ENCODE results near the gene TEKT5.
"Not testable (repeated sequence)": the region's sequence is repeated elsewhere in the genome, so short reads cannot be mapped to it uniquely, and the experiment has no call there.

Gene TEKT5

DNA sequence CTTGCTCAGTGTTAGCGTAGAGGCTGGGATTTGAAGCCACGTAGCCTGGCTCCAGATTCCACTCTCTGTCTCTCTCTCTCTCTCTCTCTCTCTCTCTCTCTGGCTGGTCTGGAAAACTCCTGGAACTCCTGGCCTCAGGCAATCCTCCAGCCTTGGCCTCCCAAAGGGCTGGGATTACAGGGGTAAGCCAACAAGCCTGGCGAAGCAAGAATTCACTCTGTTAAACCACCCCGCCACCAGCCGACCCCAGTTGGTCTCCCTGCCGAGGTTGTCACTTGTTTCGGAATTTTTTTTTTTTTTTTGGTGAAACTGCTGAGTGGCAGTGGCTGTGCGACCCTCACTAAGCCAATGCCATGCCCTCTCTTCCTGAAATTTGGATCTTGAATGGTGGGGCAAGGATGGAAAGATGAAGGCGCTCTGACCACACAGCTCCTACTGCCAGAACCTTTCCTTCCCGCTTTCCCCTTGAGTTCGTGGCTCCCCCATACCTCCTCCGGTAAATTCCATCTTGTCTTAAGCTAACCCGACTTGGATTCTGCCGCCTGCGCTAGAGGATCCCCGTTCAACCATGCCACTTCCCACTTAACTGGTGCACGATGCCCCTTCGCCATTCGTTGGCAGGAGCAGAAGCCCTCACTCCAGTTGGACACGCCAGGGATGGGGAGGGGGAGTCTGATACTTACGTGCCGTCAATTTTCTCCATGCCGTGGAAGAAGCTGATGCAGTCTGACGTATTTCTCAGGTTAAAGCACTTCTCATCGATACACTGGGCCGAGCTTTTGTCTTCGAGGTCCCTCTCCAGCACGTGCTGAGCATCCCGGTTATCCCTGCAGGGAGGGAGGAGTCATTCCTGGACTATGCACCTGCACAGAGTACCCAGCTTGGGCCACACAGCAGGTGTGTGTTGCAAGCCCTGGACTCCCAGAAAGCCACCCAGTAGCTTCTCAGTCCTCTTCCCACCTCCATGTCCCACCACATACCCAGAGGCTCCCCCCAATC lies 13.1 kb downstream of the TEKT5 start:
- no peak overlapping the region for H3K4me3 ChIP-seq (ENCODE audit: low read length)

GRCh38 chr16:10679921-10680320 lies 14.8 kb downstream of the TEKT5 start:
- Histone ChIP-seq H3K9ac (ENCODE audit: low read length) (no peak overlapping the region), H3K4me3 (ENCODE audit: low read length) (no peak overlapping the region), H3K36me3 (ENCODE audit: control insufficient read depth, insufficient read depth, low read length) (no peaks in the 10 kb centered on the region), H3K4me1 (ENCODE audit: control insufficient read depth, insufficient read depth, low read length) (no peaks in the 10 kb centered on the region), H3K27ac (ENCODE audit: low read depth, low read length) (no peak overlapping the region), H3K27me3 (ENCODE audit: control insufficient read depth, insufficient read depth, low read length) (no peaks in the 10 kb centered on the region)

More for the DNA sequence above, 13.1 kb downstream of the TEKT5 start:
- Histone ChIP-seq H3K27me3 (ENCODE audit: control insufficient read depth, insufficient read depth, low read length) (no peaks in the 10 kb centered on the region), H3K27ac (ENCODE audit: low read depth, low read length) (no peak overlapping the region), H3K4me1 (ENCODE audit: control insufficient read depth, insufficient read depth, low read length) (no peaks in the 10 kb centered on the region), H3K36me3 (ENCODE audit: control insufficient read depth, insufficient read depth, low read length) (no peaks in the 10 kb centered on the region), H3K9ac (ENCODE audit: low read length) (no peak overlapping the region)

- H3K9ac ChIP-seq (ENCODE audit: low read length): not testable (repeated sequence)
Observed at GRCh38 chr16:10679441-10679840, 15.3 kb downstream of the TEKT5 start.

DNA sequence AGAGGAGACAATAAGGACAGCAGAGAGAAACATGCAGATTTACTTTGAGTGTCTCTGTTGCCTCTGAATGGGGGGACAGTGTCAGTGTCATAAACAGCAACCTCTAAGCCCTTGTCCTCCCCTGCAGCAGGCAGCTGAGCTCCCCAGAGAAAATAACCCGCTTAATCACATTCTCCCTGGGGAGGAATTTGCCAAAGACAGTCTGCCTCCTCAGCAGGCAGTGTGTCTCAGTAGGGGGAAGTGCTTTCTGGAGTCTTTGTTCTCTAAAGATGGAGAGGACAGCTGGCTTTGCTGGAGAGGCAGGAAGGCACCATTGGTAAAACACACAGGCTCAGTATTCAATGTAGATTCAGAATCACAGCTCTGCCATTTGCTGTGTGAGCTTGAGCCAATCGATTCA lies 16.1 kb downstream of the TEKT5 start:
- no peak overlapping the region for H3K27ac ChIP-seq (ENCODE audit: low read depth, low read length)
- no peaks in the 10 kb centered on the region for H3K4me1 ChIP-seq (ENCODE audit: control insufficient read depth, insufficient read depth, low read length)
- no peak overlapping the region for H3K4me3 ChIP-seq (ENCODE audit: low read length)
- H3K27me3 ChIP-seq (ENCODE audit: control insufficient read depth, insufficient read depth, low read length): no peaks in the 10 kb centered on the region
- H3K9ac ChIP-seq (ENCODE audit: low read length): no peak overlapping the region
- no peaks in the 10 kb centered on the region for H3K36me3 ChIP-seq (ENCODE audit: control insufficient read depth, insufficient read depth, low read length)

More at GRCh38 chr16:10679441-10679840, 15.3 kb downstream of the TEKT5 start:
- H3K27me3 ChIP-seq (ENCODE audit: control insufficient read depth, insufficient read depth, low read length); H3K4me3 ChIP-seq (ENCODE audit: low read length); H3K4me1 ChIP-seq (ENCODE audit: control insufficient read depth, insufficient read depth, low read length); H3K27ac ChIP-seq (ENCODE audit: low read depth, low read length); H3K36me3 ChIP-seq (ENCODE audit: control insufficient read depth, insufficient read depth, low read length): not testable (repeated sequence)

GRCh38 chr16:10676284-10676683 lies 18.4 kb downstream of the TEKT5 start:
- no peaks in the 10 kb centered on the region for H3K27me3 ChIP-seq (ENCODE audit: control insufficient read depth, insufficient read depth, low read length)
- H3K4me1 ChIP-seq (ENCODE audit: control insufficient read depth, insufficient read depth, low read length): no peaks in the 10 kb centered on the region
- no peak overlapping the region for H3K27ac ChIP-seq (ENCODE audit: low read depth, low read length)
- H3K36me3 ChIP-seq (ENCODE audit: control insufficient read depth, insufficient read depth, low read length): no peaks in the 10 kb centered on the region
- H3K9ac ChIP-seq (ENCODE audit: low read length): no peak overlapping the region
- no peak overlapping the region for H3K4me3 ChIP-seq (ENCODE audit: low read length)

- Histone ChIP-seq H3K27me3 (ENCODE audit: control insufficient read depth, insufficient read depth, low read length) (no peaks in the 10 kb centered on the region), H3K4me3 (ENCODE audit: low read length) (no peak overlapping the region), H3K27ac (ENCODE audit: low read depth, low read length) (no peak overlapping the region), H3K4me1 (ENCODE audit: control insufficient read depth, insufficient read depth, low read length) (no peaks in the 10 kb centered on the region), H3K36me3 (ENCODE audit: control insufficient read depth, insufficient read depth, low read length) (no peaks in the 10 kb centered on the region), H3K9ac (ENCODE audit: low read length) (no peak overlapping the region)
Observed at GRCh38 chr16:10675861-10676260, 18.9 kb downstream of the TEKT5 start.

DNA sequence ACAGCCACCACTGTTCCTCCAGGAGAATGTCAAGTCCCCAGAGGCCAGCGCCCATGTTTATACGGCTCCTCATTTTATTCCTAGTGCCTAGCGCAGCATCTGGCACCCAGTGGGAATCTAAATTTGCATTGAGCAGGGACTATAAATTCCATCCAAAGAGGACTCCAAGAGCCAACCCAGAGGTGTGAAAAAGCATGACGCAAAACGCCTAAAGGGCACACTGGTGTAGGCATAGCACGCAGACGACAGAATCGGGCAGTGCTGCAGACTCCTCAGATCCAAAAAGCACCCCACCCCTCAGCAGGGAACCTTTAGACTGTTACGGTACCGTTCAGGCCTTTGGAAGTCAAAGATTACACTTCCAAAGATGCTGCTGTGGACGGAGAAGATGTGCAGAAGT lies 19.5 kb downstream of the TEKT5 start:
- Histone ChIP-seq H3K27ac (ENCODE audit: low read depth, low read length) (no peak overlapping the region), H3K9ac (ENCODE audit: low read length) (no peak overlapping the region), H3K4me1 (ENCODE audit: control insufficient read depth, insufficient read depth, low read length) (no peaks in the 10 kb centered on the region), H3K36me3 (ENCODE audit: control insufficient read depth, insufficient read depth, low read length) (no peaks in the 10 kb centered on the region), H3K4me3 (ENCODE audit: low read length) (no peak overlapping the region), H3K27me3 (ENCODE audit: control insufficient read depth, insufficient read depth, low read length) (no peaks in the 10 kb centered on the region)

DNA sequence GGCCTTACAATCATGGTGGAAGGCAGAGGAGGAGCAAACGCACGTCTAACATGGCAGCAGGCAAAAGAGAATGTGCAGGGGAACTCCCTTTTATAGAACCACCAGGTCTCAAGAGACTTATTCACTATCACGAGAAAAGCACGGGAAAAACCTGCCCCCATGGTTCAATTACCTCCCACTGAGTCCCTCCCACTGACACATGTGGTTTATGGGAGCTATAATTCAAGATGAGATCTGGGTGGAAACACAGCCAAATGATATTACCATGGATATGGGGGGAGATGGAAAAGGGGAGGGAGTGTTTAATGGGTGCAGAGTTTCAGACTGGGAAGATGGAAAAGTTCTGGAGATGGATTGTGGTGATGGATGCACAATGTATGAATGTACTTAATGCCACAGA lies 23.0 kb downstream of the TEKT5 start:
- no peaks in the 10 kb centered on the region for H3K27me3 ChIP-seq (ENCODE audit: control insufficient read depth, insufficient read depth, low read length)
- no peaks in the 10 kb centered on the region for H3K36me3 ChIP-seq (ENCODE audit: control insufficient read depth, insufficient read depth, low read length)
- H3K4me3 ChIP-seq (ENCODE audit: low read length): no peak overlapping the region
- no peak overlapping the region for H3K27ac ChIP-seq (ENCODE audit: low read depth, low read length)
- H3K4me1 ChIP-seq (ENCODE audit: control insufficient read depth, insufficient read depth, low read length): no peaks in the 10 kb centered on the region
- H3K9ac ChIP-seq (ENCODE audit: low read length): no peak overlapping the region

- Histone ChIP-seq H3K4me3 (ENCODE audit: low read length) (no peak overlapping the region), H3K27me3 (ENCODE audit: control insufficient read depth, insufficient read depth, low read length) (no peaks in the 10 kb centered on the region), H3K9ac (ENCODE audit: low read length) (no peak overlapping the region), H3K4me1 (ENCODE audit: control insufficient read depth, insufficient read depth, low read length) (no peaks in the 10 kb centered on the region), H3K27ac (ENCODE audit: low read depth, low read length) (no peak overlapping the region), H3K36me3 (ENCODE audit: control insufficient read depth, insufficient read depth, low read length) (no peaks in the 10 kb centered on the region)
Observed at GRCh38 chr16:10669791-10670190, 24.9 kb downstream of the TEKT5 start.

DNA sequence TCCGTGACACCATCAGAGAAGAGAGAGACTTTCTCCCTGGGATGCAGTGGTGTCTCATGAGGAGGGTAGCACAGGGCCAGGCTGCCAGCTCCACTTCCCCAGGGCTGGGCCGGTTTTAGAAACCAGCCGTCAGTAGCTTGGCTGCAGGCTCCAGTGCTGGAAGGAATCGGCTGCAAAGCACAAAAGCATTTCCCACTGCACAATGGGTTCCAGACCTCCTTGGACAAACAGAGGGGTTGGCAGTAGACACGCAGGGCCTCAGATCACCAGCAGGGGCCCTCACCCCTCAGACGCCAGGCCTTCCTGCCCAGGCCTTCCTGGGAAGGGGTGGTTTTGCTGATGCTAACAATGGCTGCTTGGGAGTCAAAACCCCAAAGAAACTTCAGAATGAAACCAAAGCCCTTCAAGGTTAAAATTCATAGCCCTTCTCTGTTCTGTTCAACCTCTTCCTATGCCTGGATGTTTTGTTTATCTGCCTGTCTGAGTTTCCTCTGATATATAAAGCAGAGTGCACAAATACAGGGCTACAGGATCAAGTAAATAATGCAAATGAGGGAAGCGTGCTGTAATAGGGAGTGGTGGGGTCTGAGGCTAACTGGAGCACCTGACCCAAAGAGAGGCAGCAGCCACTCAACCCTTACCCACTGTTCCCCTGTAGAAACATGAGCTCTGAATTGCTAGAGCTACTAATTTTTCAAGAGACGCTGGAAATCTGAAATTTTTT lies 26.2 kb downstream of the TEKT5 start:
- Histone ChIP-seq H3K27ac (ENCODE audit: low read depth, low read length) (no peak overlapping the region), H3K4me1 (ENCODE audit: control insufficient read depth, insufficient read depth, low read length) (no peaks in the 10 kb centered on the region), H3K27me3 (ENCODE audit: control insufficient read depth, insufficient read depth, low read length) (no peaks in the 10 kb centered on the region), H3K36me3 (ENCODE audit: control insufficient read depth, insufficient read depth, low read length) (no peaks in the 10 kb centered on the region), H3K4me3 (ENCODE audit: low read length) (no peak overlapping the region), H3K9ac (ENCODE audit: low read length) (no peak overlapping the region)

DNA sequence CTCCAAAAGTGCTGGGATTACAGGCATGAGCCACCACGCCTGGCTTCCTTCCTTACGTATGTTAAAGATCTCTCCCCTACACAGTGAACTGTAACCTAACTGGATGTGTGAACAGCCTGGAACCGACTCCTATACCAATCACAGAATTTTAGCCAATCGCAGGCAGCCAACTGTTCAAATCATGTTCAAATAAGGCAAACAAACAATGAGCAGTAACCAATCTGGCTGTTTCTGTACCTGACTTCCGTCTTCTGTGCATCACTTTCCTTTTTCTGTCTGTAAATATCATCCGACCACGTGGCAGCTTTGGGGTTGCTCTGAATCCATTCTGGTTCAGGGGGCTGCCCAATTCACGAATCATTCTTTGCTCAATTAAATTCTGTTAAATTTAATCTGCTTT lies 27.5 kb downstream of the TEKT5 start:
- Histone ChIP-seq H3K9ac (ENCODE audit: low read length) (no peak overlapping the region), H3K4me3 (ENCODE audit: low read length) (no peak overlapping the region), H3K4me1 (ENCODE audit: control insufficient read depth, insufficient read depth, low read length) (peaks cover 4% of the 10 kb centered on the region), H3K36me3 (ENCODE audit: control insufficient read depth, insufficient read depth, low read length) (no peaks in the 10 kb centered on the region), H3K27me3 (ENCODE audit: control insufficient read depth, insufficient read depth, low read length) (no peaks in the 10 kb centered on the region), H3K27ac (ENCODE audit: low read depth, low read length) (no peak overlapping the region)

GRCh38 chr16:10666291-10666690 lies 28.4 kb downstream of the TEKT5 start:
- no peak overlapping the region for H3K27ac ChIP-seq (ENCODE audit: low read depth, low read length)
- no peaks in the 10 kb centered on the region for H3K27me3 ChIP-seq (ENCODE audit: control insufficient read depth, insufficient read depth, low read length)
- no peak overlapping the region for H3K9ac ChIP-seq (ENCODE audit: low read length)
- H3K36me3 ChIP-seq (ENCODE audit: control insufficient read depth, insufficient read depth, low read length): no peaks in the 10 kb centered on the region
- no peak overlapping the region for H3K4me3 ChIP-seq (ENCODE audit: low read length)
- H3K4me1 ChIP-seq (ENCODE audit: control insufficient read depth, insufficient read depth, low read length): peaks cover 4% of the 10 kb centered on the region
